ELR (cell line): Measurements from ENCODE around the gene EDN1.

Source experiments
- DNase-seq: peaks from one replicate; pipeline ENCODE4 v3.0.0-alpha.2; 2015; ENCODE audit warnings: low read depth

Gene EDN1

GRCh38 chr6:12270551-12271230, 19.5 kb upstream of the EDN1 start:
- DNase-seq: no peak

DNA sequence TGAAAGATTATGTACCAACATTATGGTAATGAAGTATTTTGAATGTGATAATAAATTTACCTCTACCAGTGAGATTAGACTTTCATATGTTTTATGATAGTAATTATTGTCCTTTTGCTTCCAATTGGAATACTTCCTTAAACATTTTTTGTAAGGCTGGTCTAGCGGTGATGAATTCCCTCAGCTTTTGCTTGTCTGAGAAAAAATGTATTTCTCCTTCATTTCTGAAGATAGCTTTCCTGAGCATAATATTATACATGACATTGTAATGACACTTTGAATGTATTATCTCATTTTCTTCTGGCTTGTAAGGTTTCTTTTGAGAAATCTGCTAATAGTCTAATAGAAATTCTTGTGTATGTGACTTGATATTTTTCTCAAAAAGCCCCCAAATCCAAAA, 18.6 kb upstream of the EDN1 start:
- no peak for DNase-seq

DNA sequence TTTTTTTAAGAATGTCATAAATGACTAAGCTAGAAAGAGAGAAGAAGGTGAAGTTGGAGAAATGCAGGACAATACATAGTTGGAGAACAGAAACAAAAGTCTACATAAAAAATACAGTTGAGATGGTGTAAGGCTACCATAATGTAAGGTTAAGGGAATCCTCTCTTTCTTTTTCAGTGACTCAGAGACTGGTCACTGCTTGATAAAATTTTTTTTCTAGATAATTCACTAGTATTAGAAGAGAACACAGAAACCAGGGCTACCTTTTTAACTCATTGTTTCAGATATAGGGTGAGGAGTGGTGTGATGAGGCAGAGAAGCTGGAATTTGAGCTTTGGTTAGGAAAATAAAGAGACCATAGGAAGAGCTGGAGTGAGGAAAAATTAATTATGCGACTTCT, 18.2 kb upstream of the EDN1 start:
- DNase-seq: peak; percentile 62

DNA sequence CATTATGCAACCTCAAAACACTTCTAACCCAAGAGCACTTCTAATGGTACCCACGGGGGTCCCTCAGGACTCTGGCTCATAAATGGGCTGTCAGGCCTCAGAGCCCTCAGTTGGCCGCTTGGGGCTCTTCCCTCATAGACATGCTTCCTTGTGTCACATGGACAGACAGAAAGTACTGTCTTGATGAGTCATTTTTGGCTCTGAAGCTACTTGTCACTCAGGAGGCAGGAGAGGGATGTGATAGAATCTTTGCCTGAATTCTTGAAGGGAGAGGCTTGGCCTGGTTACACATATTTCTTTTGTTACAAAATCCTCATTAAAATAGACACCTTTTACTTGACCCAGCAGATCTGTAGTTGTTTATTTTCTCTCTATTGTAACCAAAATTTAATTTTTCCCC, 15.1 kb upstream of the EDN1 start:
- DNase-seq: peak; percentile 46

GRCh38 chr6:12276930-12277315, 13.2 kb upstream of the EDN1 start:
- DNase-seq: no peak

DNA sequence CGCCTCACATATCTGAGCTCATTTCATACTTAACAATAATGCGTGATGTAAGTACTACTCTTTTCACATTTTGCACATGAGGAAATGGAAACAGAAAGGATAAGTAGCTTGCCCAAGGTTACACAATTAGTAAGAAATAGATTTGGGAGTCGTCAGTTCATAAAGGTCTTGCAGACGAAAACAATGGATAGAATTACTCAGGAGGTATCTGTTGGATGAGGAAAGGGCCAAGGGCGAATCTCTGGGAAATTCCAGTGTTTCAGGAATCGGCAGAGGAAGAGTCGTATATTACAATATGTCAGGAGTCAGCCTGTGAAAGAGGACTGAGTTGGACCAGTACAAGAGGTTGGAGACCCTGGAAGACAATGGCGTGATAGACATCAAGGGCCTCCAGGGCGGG, 12.8 kb upstream of the EDN1 start:
- DNase-seq: no peak

DNA sequence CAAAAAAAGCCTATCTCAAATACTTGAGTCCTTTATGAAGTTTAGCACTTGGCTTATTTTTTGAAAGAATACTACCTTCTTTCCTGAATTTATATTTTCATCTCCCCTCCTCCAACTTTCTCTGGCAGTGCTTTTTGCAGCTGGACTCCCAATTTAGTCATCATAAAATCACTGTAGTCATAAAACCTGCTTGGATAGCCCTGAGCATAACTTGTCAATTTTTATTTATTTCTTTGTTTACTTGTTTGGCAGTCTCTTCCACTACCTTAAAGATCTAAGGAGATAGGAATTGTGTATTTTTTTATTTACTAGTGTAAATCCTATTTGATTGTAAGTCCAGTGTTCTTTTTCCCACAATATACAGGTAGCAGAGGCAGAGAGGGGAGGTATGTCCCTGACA, 11.2 kb upstream of the EDN1 start:
- peak; percentile 21 for DNase-seq

DNA sequence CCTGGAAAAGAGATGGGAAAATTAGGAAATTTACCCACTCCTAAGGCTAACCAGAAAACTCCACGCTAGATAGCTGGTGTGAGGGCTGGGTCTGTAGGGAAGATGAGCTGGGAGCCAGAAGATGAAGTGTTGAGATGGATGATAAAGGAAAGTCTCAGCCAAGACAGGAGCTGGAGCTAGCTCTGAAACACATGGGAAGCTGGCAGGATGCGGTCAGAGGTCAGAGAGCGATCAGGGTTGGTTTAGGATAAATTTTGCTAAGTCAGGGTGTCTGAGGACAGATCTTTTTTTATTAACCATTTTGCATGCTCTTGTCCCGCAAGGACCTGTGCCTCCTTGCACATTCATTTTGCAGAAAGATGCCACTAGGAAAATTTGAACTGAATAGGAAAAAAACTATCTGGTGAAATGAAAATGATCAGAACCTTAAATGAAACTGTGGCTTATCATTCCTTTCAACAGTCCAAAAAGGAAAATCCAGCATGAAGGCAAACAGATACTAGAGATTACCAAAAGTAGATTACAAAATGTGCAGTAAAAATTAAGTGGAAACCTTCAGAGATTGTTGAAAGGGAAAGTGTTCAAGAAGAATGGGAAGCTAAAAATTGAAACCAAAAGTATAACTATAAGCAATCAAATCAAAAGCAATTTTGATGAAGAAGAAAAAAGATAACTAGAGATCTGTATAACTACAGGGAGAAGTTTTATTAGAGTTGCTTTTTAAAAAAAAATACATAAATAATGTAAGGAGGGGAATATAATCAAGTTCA, 10.7 kb upstream of the EDN1 start:
- DNase-seq: peak; percentile 64

GRCh38 chr6:12280458-12280857, 9.7 kb upstream of the EDN1 start:
- DNase-seq: peak; percentile 87

- peak; percentile 39 for DNase-seq
Measured at GRCh38 chr6:12280902-12281301, 9.3 kb upstream of the EDN1 start.

DNA sequence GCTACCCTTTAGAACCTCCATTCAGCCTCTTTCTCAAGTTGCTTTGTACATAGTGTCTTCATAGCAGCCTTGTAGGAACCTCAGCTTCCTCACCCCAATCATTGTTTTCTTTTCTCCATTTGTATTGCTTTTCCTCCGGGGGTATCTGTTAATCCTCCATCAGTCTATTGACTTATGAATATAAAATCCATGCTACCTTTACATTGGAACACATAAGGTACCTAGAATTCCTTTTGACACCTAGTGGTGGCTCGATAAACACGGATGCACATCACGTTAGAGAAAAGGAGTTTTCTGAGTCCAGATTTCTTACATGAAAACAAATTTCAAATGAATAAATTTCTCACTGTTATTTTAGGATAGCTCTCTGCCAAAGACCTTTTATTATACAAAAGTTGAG, 6.3 kb upstream of the EDN1 start:
- no peak for DNase-seq

DNA sequence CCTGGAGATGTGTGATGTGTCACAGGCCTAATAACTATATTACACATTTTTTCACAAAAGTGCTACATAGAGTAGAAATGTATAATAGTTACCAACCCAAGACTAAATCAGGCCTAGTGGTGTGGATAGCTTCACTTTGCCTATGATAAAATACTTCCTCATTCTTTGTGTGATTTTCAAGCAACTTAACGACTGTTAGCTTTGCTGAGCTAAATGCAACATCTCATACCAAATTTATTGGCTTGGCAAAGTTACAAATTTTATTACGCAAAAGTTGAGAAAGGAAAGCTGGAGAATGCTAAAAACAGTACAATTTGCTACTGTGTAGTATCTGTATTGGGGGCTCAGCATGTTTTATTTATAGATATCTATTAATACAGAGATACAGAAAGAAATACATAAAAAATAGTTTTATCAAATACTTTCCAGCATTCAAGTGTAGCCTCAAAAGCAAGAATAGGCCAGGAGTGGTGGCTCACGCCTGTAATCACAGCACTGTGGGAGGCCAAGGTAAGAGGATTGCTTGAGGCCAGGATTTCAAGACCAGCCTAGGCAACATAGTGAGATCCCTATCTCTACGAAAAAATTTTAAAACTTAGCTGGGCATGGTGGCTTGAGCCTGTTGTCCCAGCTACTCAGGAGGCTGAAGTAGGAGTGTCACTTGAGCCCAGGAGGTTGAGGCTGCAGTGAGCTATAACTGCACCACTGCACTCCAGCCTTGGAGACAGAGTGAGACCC, 3.6 kb upstream of the EDN1 start:
- DNase-seq: no peak

DNA sequence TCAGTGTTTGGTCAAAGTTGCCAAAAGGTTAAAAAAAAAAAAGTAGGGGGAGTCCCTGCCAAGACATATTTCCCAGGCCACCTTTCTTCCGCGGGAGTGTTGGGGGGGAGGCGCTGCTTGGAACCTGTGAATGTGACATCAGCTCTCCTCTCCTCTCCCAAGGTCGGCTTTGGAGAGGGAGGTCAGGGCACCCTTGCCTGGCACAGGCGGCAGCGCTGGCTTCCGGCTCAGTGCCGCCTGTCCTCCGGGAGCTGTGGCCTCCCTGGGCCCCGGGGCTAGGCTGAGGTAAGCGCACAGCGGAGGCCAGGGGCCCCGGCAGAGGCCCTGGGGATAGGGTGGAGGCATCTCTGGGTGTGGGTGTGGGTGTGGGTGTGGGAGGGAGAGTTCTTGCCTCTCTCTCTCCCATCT, 1.9 kb upstream of the EDN1 start:
- no peak for DNase-seq

- DNase-seq: no peak
Measured at GRCh38 chr6:12288914-12289313, 1.2 kb upstream of the EDN1 start.

GRCh38 chr6:12289365-12289919, 719 bp upstream of the EDN1 start:
- peak; percentile 82 for DNase-seq

GRCh38 chr6:12291071-12291838, 1.1 kb downstream of the EDN1 start:
- DNase-seq: peak; percentile 23

DNA sequence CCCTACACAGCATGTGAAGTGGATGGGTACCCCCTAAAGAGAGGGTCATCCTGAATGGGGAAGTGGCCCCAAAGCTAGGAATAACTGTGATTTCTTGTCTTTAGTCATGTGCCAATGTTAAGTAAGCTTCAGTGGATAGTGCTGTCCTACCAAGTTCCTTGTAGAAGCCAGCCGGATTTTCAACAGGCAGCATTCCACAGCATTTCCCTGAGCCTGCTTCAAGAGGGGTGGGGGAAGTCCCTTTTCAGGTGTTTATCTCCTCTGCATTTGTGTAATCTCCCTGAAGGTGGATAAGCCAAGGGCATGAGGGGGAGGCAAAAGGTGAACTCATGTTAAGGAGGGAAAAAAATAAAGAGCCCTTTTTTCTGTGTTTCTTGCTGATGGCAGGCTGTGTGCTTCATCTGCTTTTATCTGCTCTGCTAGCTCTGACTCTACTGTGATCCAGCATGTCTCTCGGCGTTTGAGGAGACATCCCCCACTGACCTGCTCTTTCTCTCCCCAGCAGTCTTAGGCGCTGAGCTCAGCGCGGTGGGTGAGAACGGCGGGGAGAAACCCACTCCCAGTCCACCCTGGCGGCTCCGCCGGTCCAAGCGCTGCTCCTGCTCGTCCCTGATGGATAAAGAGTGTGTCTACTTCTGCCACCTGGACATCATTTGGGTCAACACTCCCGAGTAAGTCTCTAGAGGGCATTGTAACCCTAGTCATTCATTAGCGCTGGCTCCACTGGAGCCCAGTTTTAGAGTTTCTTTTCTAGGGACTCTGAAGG, 1.9 kb downstream of the EDN1 start:
- DNase-seq: peak; percentile 62

GRCh38 chr6:12293235-12293930, 3.2 kb downstream of the EDN1 start:
- no peak for DNase-seq

DNA sequence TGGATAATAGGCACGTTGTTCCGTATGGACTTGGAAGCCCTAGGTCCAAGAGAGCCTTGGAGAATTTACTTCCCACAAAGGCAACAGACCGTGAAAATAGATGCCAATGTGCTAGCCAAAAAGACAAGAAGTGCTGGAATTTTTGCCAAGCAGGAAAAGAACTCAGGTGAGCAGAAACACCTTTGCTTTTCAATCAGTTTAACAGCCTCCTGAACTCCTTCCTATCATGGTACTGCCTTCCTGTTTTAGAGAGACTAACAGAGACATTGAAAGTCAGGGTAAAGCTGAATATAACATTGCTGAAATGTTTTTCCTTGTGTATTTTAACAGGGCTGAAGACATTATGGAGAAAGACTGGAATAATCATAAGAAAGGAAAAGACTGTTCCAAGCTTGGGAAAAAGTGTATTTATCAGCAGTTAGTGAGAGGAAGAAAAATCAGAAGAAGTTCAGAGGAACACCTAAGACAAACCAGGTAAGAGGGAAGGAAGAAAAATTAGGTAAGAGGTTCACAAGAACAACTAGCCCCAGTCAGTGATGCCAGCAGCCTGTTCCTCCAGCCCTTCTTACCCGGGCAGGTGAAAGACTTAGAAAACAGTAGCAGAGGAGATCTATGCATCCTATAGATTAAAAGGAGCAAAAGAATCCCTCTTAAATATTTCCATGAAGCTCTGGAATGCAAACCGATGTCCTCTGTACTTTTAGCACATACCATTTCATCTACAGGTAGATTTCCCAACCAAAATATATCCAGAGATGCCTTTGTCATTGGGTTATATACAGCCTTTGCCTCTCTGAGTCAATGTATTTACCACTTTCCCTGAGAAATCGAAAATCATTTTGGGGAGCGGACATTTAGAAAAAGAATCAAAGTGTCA, 4.0 kb downstream of the EDN1 start:
- DNase-seq: no peak
